Measurements from ENCODE around the gene LRP6. TPM values are rescaled to one million over a fixed set of nuclear protein-coding genes. Genes with fewer than 3 reads are reported as not detected.

LRP6 gene
- total RNA-seq, 1 donor from 2014 or later = 15.2 TPM

- no peaks in the 10 kb centered on the region for H3K27me3 ChIP-seq (ENCODE audit: control insufficient read depth, insufficient read depth, low read length)
- TF ChIP-seq CTCF (IDR thresholded peaks at IDR 0.05; ENCODE audit: insufficient read depth, low read length, poor library complexity, severe bottlenecking) = no peak
- H3K36me3 ChIP-seq (ENCODE audit: control insufficient read depth, insufficient read depth, low read length) = no peaks in the 10 kb centered on the region
- no peak overlapping the region for H3K4me3 ChIP-seq (ENCODE audit: low read depth, low read length)
- DNase-seq (ENCODE audit: low read depth) = no peak
These were observed 174.7 kb downstream of the LRP6 start for GRCh38 chr12:12091977-12092663.

GRCh38 chr12:12091071-12091470 lies 175.8 kb downstream of the LRP6 start:
- no peak for DNase-seq (ENCODE audit: low read depth)
- Histone ChIP-seq H3K4me3 (ENCODE audit: low read depth, low read length) (no peak overlapping the region), H3K27me3 (ENCODE audit: control insufficient read depth, insufficient read depth, low read length) (no peaks in the 10 kb centered on the region), H3K36me3 (ENCODE audit: control insufficient read depth, insufficient read depth, low read length) (no peaks in the 10 kb centered on the region)
- TF ChIP-seq CTCF (IDR thresholded peaks at IDR 0.05; ENCODE audit: insufficient read depth, low read length, poor library complexity, severe bottlenecking) = no peak

- TF ChIP-seq CTCF (IDR thresholded peaks at IDR 0.05; ENCODE audit: insufficient read depth, low read length, poor library complexity, severe bottlenecking) = no peak
- Histone ChIP-seq H3K4me3 (ENCODE audit: low read depth, low read length) (no peak overlapping the region), H3K36me3 (ENCODE audit: control insufficient read depth, insufficient read depth, low read length) (no peaks in the 10 kb centered on the region), H3K27me3 (ENCODE audit: control insufficient read depth, insufficient read depth, low read length) (no peaks in the 10 kb centered on the region)
- no peak for DNase-seq (ENCODE audit: low read depth)
These were observed 178.1 kb downstream of the LRP6 start for GRCh38 chr12:12088761-12089160.

- no peak for TF ChIP-seq CTCF (IDR thresholded peaks at IDR 0.05; ENCODE audit: insufficient read depth, low read length, poor library complexity, severe bottlenecking)
- Histone ChIP-seq H3K27me3 (ENCODE audit: control insufficient read depth, insufficient read depth, low read length) (no peaks in the 10 kb centered on the region), H3K4me3 (ENCODE audit: low read depth, low read length) (no peak overlapping the region), H3K36me3 (ENCODE audit: control insufficient read depth, insufficient read depth, low read length) (no peaks in the 10 kb centered on the region)
- no peak for DNase-seq (ENCODE audit: low read depth)
These were observed 178.7 kb downstream of the LRP6 start for GRCh38 chr12:12088147-12088546.

GRCh38 chr12:12087693-12088034 lies 179.2 kb downstream of the LRP6 start:
- Histone ChIP-seq H3K27me3 (ENCODE audit: control insufficient read depth, insufficient read depth, low read length) (no peaks in the 10 kb centered on the region), H3K36me3 (ENCODE audit: control insufficient read depth, insufficient read depth, low read length) (no peaks in the 10 kb centered on the region), H3K4me3 (ENCODE audit: low read depth, low read length) (no peak overlapping the region)
- DNase-seq (ENCODE audit: low read depth) = no peak
- no peak for TF ChIP-seq CTCF (IDR thresholded peaks at IDR 0.05; ENCODE audit: insufficient read depth, low read length, poor library complexity, severe bottlenecking)
